Left lobe of liver (tissue), 1 donor: Measurements from ENCODE around the gene RPP40. TPM values are rescaled to one million over a fixed set of nuclear protein-coding genes. Genes with fewer than 3 reads are reported as not detected.

Source experiments
- total RNA-seq: library from RNA; stranded (reverse); gene quantifications from one replicate; pipeline ENCODE4 v1.2.1, GENCODE V29; 2021
- donor health status: DM: no; HTN: yes; CAD: no.

Gene RPP40
- total RNA-seq, 1 donor from 2014 or later = 3.5 TPM

Other genes with a start within 250 kb of the RPP40 start
- 11.8 TPM for gene CDYL, start 227.6 kb downstream of the RPP40 start, total RNA-seq
- 0.40 TPM for gene PPP1R3G, start 81.3 kb upstream of the RPP40 start, total RNA-seq